GM19238 (cell line): ENCODE results near the gene DHRS7.
"Not testable (repeated sequence)": the region's sequence is repeated elsewhere in the genome, so short reads cannot be mapped to it uniquely, and the experiment has no call there.

ENCODE experiments used
- DNase-seq: peaks from one replicate; pipeline ENCODE4 v3.0.0; 2011; ENCODE audit warnings: low spot score; ENCODE audit not compliant: insufficient read length

DHRS7 gene

GRCh38 chr14:60134702-60135101, 30.5 kb downstream of the DHRS7 start:
- DNase-seq: no peak

GRCh38 chr14:60133487-60133886, 31.7 kb downstream of the DHRS7 start:
- no peak for DNase-seq

- DNase-seq: no peak
Measured at GRCh38 chr14:60125918-60126317, 39.3 kb downstream of the DHRS7 start.

- DNase-seq: no peak
Measured at GRCh38 chr14:60116181-60116580, 49.0 kb downstream of the DHRS7 start.

GRCh38 chr14:60114881-60115280, 50.3 kb downstream of the DHRS7 start:
- no peak for DNase-seq

GRCh38 chr14:60111732-60112131, 53.5 kb downstream of the DHRS7 start:
- no peak for DNase-seq

- no peak for DNase-seq
Measured at GRCh38 chr14:60107477-60107876, 57.7 kb downstream of the DHRS7 start.

GRCh38 chr14:60106339-60106738, 58.9 kb downstream of the DHRS7 start:
- DNase-seq: no peak

GRCh38 chr14:60102389-60102788, 62.8 kb downstream of the DHRS7 start:
- DNase-seq: no peak

GRCh38 chr14:60101786-60102185, 63.4 kb downstream of the DHRS7 start:
- no peak for DNase-seq

GRCh38 chr14:60099855-60100254, 65.3 kb downstream of the DHRS7 start:
- not testable (repeated sequence) for DNase-seq

GRCh38 chr14:60097974-60098373, 67.2 kb downstream of the DHRS7 start:
- DNase-seq: no peak

- no peak for DNase-seq
Measured at GRCh38 chr14:60095781-60096450, 69.3 kb downstream of the DHRS7 start.

GRCh38 chr14:60095231-60095630, 70.0 kb downstream of the DHRS7 start:
- no peak for DNase-seq

GRCh38 chr14:60094306-60094897, 70.8 kb downstream of the DHRS7 start:
- no peak for DNase-seq
